Panc1 (cell line): ENCODE data around the gene ODAPH. TPM values are rescaled to one million over a fixed set of nuclear protein-coding genes. Genes with fewer than 3 reads are reported as not detected.
"Not testable (repeated sequence)": the region's sequence is repeated elsewhere in the genome, so short reads cannot be mapped to it uniquely, and the experiment has no call there.

Experiments used
- ATAC-seq: fragments of 200-7000 bp; cut with Tn5 transposase; 2 replicates; pipeline ENCODE4 v1.9.1; 2020; ENCODE audit warnings: mild to moderate bottlenecking, moderate library complexity
- BruUV-seq: library from RNA; stranded (reverse); fragments of 400-500 nt; replicated peaks from 2 replicates; lab custom pipeline; 2021; lab: Mats Ljungman, UMichigan
- CTCF ChIA-PET: fragments of 300-600 bp; sonication (Branson Sonifier 250); formaldehyde crosslinking; loops from one replicate; lab custom pipeline; 2022; ENCODE audit warnings: antibody characterized with exemption; lab: Charles Lee
- POLR2A ChIA-PET: fragments of 300-600 bp; sonication (Branson Sonifier 250); formaldehyde crosslinking; loops from one replicate; lab custom pipeline; 2022; ENCODE audit warnings: antibody characterized with exemption; lab: Charles Lee
- DNase-seq: peaks from one replicate; pipeline ENCODE4 v3.0.0-alpha.2; 2010; ENCODE audit warnings: low read depth, low spot score
- H3K27ac ChIP-seq: 2 replicates; pipeline ENCODE4 v1.5.1; 2011; ENCODE audit warnings: mild to moderate bottlenecking, low read length, inconsistent platforms
- H3K27me3 ChIP-seq: fragments of 200-500 bp; sonication (Bioruptor generic); 2 replicates; pipeline ENCODE4 v1.6.0; 2014; ENCODE audit warnings: low read length, inconsistent platforms; ENCODE audit not compliant: control insufficient read depth, insufficient read depth
- H3K36me3 ChIP-seq: fragments of 200-500 bp; sonication (Bioruptor generic); 2 replicates; pipeline ENCODE4 v1.5.1; 2014; ENCODE audit warnings: inconsistent platforms, mild to moderate bottlenecking, low read length, moderate library complexity; ENCODE audit not compliant: control insufficient read depth, insufficient read depth
- H3K4me1 ChIP-seq: 2 replicates; pipeline ENCODE4 v1.5.1; 2011; ENCODE audit warnings: inconsistent platforms, mild to moderate bottlenecking, low read length, moderate library complexity; ENCODE audit not compliant: control insufficient read depth, insufficient read depth
- H3K4me3 ChIP-seq, 2 experiments: 2 replicates each; pipeline ENCODE4 v1.5.1; 2011 to 2012; ENCODE audit warnings: low read depth in 2 of 2, low read length in 2 of 2, mild to moderate bottlenecking in 2 of 2, inconsistent platforms in 1 of 2, moderate library complexity in 1 of 2
- H3K9me3 ChIP-seq: fragments of 200-500 bp; sonication (Bioruptor generic); 2 replicates; pipeline ENCODE4 v1.5.1; 2014; ENCODE audit warnings: low read depth, mild to moderate bottlenecking, inconsistent platforms, low read length, moderate library complexity; ENCODE audit not compliant: control insufficient read depth, insufficient read depth
- POLR2AphosphoS5 ChIP-seq: IDR thresholded peaks from 2 replicates; pipeline ENCODE4 v1.6.1; 2012; ENCODE audit warnings: mild to moderate bottlenecking, low read depth, low read length, moderate library complexity
- SIN3A ChIP-seq: IDR thresholded peaks from 2 replicates; pipeline ENCODE4 v1.6.1; 2012; ENCODE audit warnings: low read depth, mild to moderate bottlenecking, low read length, moderate library complexity, borderline replicate concordance; ENCODE audit not compliant: insufficient read depth
- TCF7L2 ChIP-seq: IDR thresholded peaks from 2 replicates; pipeline ENCODE4 v1.6.1; 2011; ENCODE audit warnings: mild to moderate bottlenecking, low read depth, low read length, inconsistent platforms
- in situ Hi-C: cut with HindIII; loops from 2 replicates; pipeline ENCODE4 v1.10.0; 2016; ENCODE audit warnings: low sequenced_read_pairs, low pct_unique_long_range_greater_than_20kb
- intact Hi-C: fragments of 100-400 bp; cut with micrococcal nuclease; formaldehyde crosslinking; loops from one replicate; pipeline ENCODE4 v1.10.0; 2022; ENCODE audit not compliant: unreplicated experiment
- total RNA-seq: library from RNA; stranded (reverse); gene quantifications from one replicate; pipeline ENCODE4 v1.2.1, GENCODE V29; 2021; ENCODE audit not compliant: unreplicated experiment
- TF ChIP-seq, protein P1 (sequence below): fragments of 450-650 bp; IDR thresholded peaks from 2 replicates; pipeline ENCODE4 v1.5.1; 2017; ENCODE audit warnings: mild to moderate bottlenecking
- TF ChIP-seq, protein P2 (sequence below), 2 experiments: IDR thresholded peaks; 2 replicates each; pipeline ENCODE4 v1.6.1; 2011 to 2012; ENCODE audit warnings: low read depth in 2 of 2, control low read depth in 1 of 2, low read length in 1 of 2, mild to moderate bottlenecking in 1 of 2, moderate library complexity in 1 of 2; ENCODE audit not compliant: insufficient read depth in 1 of 2

ODAPH gene
- total RNA-seq, 1 experiment from 2014 or later, result not detected

DNA sequence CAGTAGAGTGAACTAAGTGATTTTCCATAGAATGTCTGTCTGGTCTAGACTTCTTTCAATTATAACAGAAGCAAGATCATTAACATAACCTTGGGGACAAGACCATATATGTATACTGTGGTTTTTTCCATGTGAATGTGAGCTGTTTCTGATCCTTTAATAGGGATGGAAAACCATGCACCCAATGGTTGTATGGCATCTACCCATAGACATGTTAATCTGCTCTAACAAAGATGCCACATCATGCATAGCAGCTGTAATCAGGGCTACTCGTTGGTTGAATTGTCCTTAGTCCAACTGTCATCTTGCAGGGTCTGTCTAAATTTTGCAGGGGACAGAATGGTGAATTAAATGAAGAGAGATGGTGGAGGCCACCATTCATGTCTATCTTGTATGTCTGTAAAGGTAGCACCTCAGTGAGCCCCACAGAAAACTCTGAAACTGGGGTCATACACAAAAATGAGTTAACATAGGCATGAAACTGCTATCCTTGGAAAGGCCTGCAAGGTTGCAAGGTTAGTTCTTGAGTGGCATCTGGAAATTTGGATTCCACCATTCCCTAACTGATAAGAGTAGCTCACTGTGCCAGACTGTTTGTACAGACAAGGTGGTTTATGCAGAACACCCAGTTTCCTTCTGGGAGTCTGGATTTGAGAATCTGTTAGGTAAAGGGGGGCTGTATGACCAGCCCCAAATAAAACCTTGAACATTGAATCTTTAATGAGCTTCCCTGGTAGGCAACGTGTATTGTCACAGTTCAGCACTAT, 25.1 kb upstream of the ODAPH start:
- in situ Hi-C loops, result no loop called here
- no peak for ATAC-seq

DNA sequence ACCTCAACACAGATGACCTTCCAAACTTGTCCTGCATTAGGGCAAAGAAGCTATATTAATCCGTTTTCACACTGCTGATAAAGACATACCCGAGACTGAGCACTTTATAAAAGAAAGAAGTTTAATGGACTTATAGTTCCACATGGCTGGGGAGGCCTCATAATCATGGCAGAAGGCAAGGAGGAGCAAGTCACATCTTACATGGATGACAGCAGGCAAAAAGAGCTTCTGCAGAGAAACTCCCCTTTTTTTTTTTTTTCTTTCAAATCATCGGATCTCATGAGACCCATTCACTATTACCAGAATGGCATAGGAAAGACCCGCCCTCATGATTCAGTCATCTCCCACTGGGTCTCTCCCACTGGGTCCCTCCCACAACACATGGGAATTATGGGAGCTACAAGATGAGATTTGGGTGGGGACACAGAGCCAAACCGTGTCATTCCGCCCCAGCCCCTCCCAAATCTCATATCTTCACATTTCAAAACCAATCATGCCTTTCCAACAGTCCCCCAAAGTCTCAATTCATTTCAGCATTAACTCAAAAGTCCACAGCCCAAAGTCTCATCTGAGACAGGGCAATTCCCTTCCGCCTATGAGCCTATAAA, 24.2 kb upstream of the ODAPH start:
- H3K9me3 ChIP-seq, H3K27me3 ChIP-seq, DNase-seq, POLR2A ChIA-PET, CTCF ChIA-PET, H3K27ac ChIP-seq, H3K36me3 ChIP-seq, ATAC-seq, BruUV-seq, H3K4me1 ChIP-seq, in situ Hi-C loops, intact Hi-C loops, H3K4me3 ChIP-seq: not testable (repeated sequence)

More for the DNA sequence above, 25.1 kb upstream of the ODAPH start:
- intact Hi-C loops, result no loop called here
- Histone ChIP-seq H3K9me3 (no peaks in the 10 kb centered on the region), H3K36me3 (peaks cover 12% of the 10 kb centered on the region), H3K27me3 (no peaks in the 10 kb centered on the region), H3K4me3 (no peak overlapping the region), H3K27ac (no peak overlapping the region), H3K4me1 (no peaks in the 10 kb centered on the region)
- TF ChIP-seq POLR2AphosphoS5 (no peak), SIN3A (no peak), TCF7L2 (no peak)
- TF ChIP-seq, protein P1, sequence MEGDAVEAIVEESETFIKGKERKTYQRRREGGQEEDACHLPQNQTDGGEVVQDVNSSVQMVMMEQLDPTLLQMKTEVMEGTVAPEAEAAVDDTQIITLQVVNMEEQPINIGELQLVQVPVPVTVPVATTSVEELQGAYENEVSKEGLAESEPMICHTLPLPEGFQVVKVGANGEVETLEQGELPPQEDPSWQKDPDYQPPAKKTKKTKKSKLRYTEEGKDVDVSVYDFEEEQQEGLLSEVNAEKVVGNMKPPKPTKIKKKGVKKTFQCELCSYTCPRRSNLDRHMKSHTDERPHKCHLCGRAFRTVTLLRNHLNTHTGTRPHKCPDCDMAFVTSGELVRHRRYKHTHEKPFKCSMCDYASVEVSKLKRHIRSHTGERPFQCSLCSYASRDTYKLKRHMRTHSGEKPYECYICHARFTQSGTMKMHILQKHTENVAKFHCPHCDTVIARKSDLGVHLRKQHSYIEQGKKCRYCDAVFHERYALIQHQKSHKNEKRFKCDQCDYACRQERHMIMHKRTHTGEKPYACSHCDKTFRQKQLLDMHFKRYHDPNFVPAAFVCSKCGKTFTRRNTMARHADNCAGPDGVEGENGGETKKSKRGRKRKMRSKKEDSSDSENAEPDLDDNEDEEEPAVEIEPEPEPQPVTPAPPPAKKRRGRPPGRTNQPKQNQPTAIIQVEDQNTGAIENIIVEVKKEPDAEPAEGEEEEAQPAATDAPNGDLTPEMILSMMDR, result no peak
- TF ChIP-seq, protein P2, sequence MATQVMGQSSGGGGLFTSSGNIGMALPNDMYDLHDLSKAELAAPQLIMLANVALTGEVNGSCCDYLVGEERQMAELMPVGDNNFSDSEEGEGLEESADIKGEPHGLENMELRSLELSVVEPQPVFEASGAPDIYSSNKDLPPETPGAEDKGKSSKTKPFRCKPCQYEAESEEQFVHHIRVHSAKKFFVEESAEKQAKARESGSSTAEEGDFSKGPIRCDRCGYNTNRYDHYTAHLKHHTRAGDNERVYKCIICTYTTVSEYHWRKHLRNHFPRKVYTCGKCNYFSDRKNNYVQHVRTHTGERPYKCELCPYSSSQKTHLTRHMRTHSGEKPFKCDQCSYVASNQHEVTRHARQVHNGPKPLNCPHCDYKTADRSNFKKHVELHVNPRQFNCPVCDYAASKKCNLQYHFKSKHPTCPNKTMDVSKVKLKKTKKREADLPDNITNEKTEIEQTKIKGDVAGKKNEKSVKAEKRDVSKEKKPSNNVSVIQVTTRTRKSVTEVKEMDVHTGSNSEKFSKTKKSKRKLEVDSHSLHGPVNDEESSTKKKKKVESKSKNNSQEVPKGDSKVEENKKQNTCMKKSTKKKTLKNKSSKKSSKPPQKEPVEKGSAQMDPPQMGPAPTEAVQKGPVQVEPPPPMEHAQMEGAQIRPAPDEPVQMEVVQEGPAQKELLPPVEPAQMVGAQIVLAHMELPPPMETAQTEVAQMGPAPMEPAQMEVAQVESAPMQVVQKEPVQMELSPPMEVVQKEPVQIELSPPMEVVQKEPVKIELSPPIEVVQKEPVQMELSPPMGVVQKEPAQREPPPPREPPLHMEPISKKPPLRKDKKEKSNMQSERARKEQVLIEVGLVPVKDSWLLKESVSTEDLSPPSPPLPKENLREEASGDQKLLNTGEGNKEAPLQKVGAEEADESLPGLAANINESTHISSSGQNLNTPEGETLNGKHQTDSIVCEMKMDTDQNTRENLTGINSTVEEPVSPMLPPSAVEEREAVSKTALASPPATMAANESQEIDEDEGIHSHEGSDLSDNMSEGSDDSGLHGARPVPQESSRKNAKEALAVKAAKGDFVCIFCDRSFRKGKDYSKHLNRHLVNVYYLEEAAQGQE (IDR thresholded peaks at IDR 0.05; ENCODE audit: insufficient read depth in 1 of 2, low read depth in 2 of 2, low read length in 1 of 2), result no peak
- DNase-seq, result no peak
- POLR2A ChIA-PET, result no interaction called here
- CTCF ChIA-PET, result no interaction called here
- no TSS peak for BruUV-seq

DNA sequence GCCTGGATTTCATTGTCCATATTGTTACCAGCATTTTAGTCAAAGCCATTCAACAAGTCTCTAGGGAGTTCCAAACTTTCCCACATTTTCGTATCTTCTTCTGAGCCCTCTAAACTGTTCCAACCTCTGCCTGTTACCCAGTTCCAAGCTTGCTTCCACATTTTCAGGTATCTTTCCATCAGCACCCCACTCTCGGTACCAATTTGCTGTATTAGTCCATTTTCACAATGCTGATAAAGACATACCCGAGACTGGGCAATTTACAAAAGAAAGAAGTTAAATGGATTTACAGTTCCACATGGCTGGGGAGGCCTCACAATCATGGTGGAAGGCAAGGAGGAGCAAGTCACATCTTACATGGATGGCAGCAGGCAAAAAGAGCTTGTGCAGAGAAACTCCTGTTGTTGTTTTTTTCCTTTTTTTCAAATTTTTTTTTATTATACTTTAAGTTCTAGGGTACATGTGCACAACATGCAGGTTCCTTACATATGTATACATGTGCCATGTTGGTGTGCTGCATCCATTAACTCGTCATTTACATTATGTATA, 22.5 kb upstream of the ODAPH start:
- H3K4me3 ChIP-seq, ATAC-seq, H3K27me3 ChIP-seq, DNase-seq, in situ Hi-C loops, H3K4me1 ChIP-seq, CTCF ChIA-PET, intact Hi-C loops, H3K9me3 ChIP-seq, H3K27ac ChIP-seq, BruUV-seq, H3K36me3 ChIP-seq: not testable (repeated sequence)
- POLR2A ChIA-PET, result interaction anchor here (0.6 kb wide), 1 partner anchor 9 kb away, joined by 3 read pairs; no protein-coding TSS in a partner anchor

DNA sequence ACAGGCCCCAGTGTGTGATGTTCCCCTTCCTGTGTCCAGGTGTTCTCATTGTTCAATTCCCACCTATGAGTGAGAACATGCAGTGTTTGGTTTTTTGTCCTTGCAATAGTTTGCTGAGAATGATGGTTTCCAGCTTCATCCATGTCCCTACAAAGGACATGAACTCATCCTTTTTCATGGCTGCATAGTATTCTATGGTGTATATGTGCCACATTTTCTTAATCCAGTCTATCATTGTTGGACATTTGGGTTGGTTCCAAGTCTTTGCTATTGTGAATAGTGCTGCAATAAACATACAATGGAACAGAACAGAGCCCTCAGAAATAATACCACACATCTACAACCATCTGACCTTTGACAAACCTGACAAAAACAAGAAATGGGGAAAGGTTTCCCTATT, 21.9 kb upstream of the ODAPH start:
- ATAC-seq, POLR2A ChIA-PET, H3K36me3 ChIP-seq, H3K4me3 ChIP-seq, H3K4me1 ChIP-seq, CTCF ChIA-PET, H3K9me3 ChIP-seq, intact Hi-C loops, H3K27ac ChIP-seq, H3K27me3 ChIP-seq, BruUV-seq, in situ Hi-C loops, DNase-seq: not testable (repeated sequence)

DNA sequence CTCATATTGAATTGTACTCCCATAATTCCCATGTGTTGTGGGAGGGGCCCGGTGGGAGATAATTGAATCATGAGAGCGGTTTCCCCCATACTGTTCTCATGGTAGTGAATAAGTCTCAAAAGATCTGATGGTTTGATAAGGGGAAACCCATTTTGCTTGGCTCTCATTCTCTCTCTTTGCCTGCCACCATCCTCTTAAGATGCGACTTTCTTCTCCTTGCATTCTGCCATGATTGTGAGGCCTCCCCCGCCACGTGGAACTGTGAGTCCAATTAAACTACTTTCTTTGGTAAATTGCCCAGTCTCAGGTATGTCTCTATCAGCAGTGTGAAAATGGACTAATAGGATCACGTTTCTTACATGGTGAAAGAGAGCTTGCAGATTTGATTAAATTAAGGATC, 18.6 kb upstream of the ODAPH start:
- POLR2A ChIA-PET, H3K27me3 ChIP-seq, H3K36me3 ChIP-seq, H3K4me3 ChIP-seq, H3K4me1 ChIP-seq, ATAC-seq, DNase-seq, CTCF ChIA-PET, H3K27ac ChIP-seq, H3K9me3 ChIP-seq, BruUV-seq, in situ Hi-C loops, intact Hi-C loops: not testable (repeated sequence)
